Endothelial cell of umbilical vein (primary cell): ENCODE results near the gene ERBB3. TPM values are rescaled to one million over a fixed set of nuclear protein-coding genes. Genes with fewer than 3 reads are reported as not detected.
A peak's percentile ranks its signal among the peaks of the same experiment; 100 is the strongest.

Experiments used
- BruUV-seq: library from RNA; stranded (reverse); fragments of 400-500 nt; replicated peaks from 2 replicates; lab custom pipeline; 2021; lab: Mats Ljungman, UMichigan
- CTCF ChIA-PET: fragments of 300-600, 350-600 bp; sonication (Branson Sonifier 250); formaldehyde crosslinking; loops from one replicate; lab custom pipeline; 2021; ENCODE audit warnings: antibody characterized with exemption, inconsistent platforms; lab: Charles Lee
- POLR2A ChIA-PET: fragments of 300-600, 350-600 bp; sonication (Branson Sonifier 250); formaldehyde crosslinking; loops from one replicate; lab custom pipeline; 2021; ENCODE audit warnings: antibody characterized with exemption, inconsistent platforms; lab: Charles Lee
- DNase-seq: peaks from one replicate; pipeline ENCODE4 v3.0.0-alpha.2; 2011; ENCODE audit warnings: low read depth, low spot score
- FAIRE-seq: peaks from 2 replicates; lab custom pipeline; 2011; peaks lifted over from hg19 to GRCh38; lab: Jason Lieb, UNC
- H2AFZ ChIP-seq: 2 replicates; pipeline ENCODE4 v1.6.0; 2012; ENCODE audit warnings: low read depth, low read length, control low read depth, inconsistent platforms
- H3K27ac ChIP-seq: 2 replicates; pipeline ENCODE4 v1.5.1; 2011; ENCODE audit warnings: low read depth, mild to moderate bottlenecking, control low read depth, low read length, moderate library complexity; ENCODE audit not compliant: insufficient read depth
- H3K27me3 ChIP-seq, 2 experiments: 2 replicates each; pipeline versions ENCODE4 v1.6.0 to v1.6.1; 2011; ENCODE audit warnings: low read length in 2 of 2, mixed read lengths in 1 of 2; ENCODE audit not compliant: control insufficient read depth in 2 of 2, insufficient read depth in 2 of 2
- H3K36me3 ChIP-seq, 2 experiments: 2 replicates in 1 of 2; 3 replicates in 1 of 2; pipeline ENCODE4 v1.5.1; 2011; ENCODE audit warnings: low read length in 2 of 2, mild to moderate bottlenecking in 1 of 2, moderate library complexity in 1 of 2; ENCODE audit not compliant: control insufficient read depth in 2 of 2, insufficient read depth in 2 of 2; ENCODE audit errors: extremely low read depth in 1 of 2
- H3K4me1 ChIP-seq: 3 replicates; pipeline ENCODE4 v1.5.1; 2011; ENCODE audit warnings: mild to moderate bottlenecking, low read length; ENCODE audit not compliant: control insufficient read depth, insufficient read depth; ENCODE audit errors: extremely low read depth
- H3K4me2 ChIP-seq: 2 replicates; pipeline ENCODE4 v1.6.1; 2011; ENCODE audit warnings: low read length, control low read depth, mixed read lengths; ENCODE audit not compliant: insufficient read depth
- H3K4me3 ChIP-seq, 3 experiments: fragments of 200-600 bp in 1 of 3; sonication (generic), shearing (Covaris generic) in 1 of 3; replicated peaks in 1 of 3; 2 replicates each; pipeline ENCODE4 v1.5.1; 2011 to 2016; ENCODE audit warnings: control low read depth in 3 of 3, low read length in 3 of 3, mild to moderate bottlenecking in 2 of 3, inconsistent platforms in 1 of 3, low read depth in 1 of 3, moderate library complexity in 1 of 3; ENCODE audit not compliant: insufficient read depth in 1 of 3
- H3K79me2 ChIP-seq: 2 replicates; pipeline ENCODE4 v1.6.0; 2012; ENCODE audit warnings: low read length, inconsistent platforms; ENCODE audit not compliant: control insufficient read depth, insufficient read depth
- H3K9ac ChIP-seq: replicated peaks from 2 replicates; pipeline ENCODE3; 2011; ENCODE audit warnings: low read length, control low read depth; ENCODE audit not compliant: insufficient read depth; ENCODE audit errors: extremely low read depth
- H3K9me1 ChIP-seq: replicated peaks from 3 replicates; pipeline ENCODE4 v1.6.0; 2011; ENCODE audit warnings: mild to moderate bottlenecking, low read length; ENCODE audit not compliant: control insufficient read depth, insufficient read depth; ENCODE audit errors: extremely low read depth
- H3K9me3 ChIP-seq: replicated peaks from 2 replicates; pipeline ENCODE4 v1.5.1; 2012; ENCODE audit warnings: low read length, inconsistent platforms; ENCODE audit not compliant: control insufficient read depth, insufficient read depth
- H4K20me1 ChIP-seq: replicated peaks from 2 replicates; pipeline ENCODE3; 2011; ENCODE audit warnings: mild to moderate bottlenecking, low read length; ENCODE audit not compliant: control insufficient read depth, insufficient read depth; ENCODE audit errors: extremely low read depth
- CTCF ChIP-seq, 2 donors: IDR thresholded peaks; 1 replicate in 1 of 2; 2 replicates in 1 of 2; pipeline ENCODE4 v1.5.1; 2011; ENCODE audit warnings: low read length in 2 of 2, mild to moderate bottlenecking in 2 of 2, moderate library complexity in 2 of 2, control low read depth in 1 of 2, inconsistent platforms in 1 of 2, low read depth in 1 of 2; ENCODE audit not compliant: insufficient read depth in 1 of 2; ENCODE audit errors: extremely low read depth in 1 of 2
- EZH2 ChIP-seq: IDR thresholded peaks from 2 replicates; pipeline ENCODE4 v1.6.1; 2012; ENCODE audit warnings: borderline replicate concordance, low read depth, mild to moderate bottlenecking, moderate library complexity, low read length, inconsistent platforms; ENCODE audit not compliant: severe bottlenecking
- FOS ChIP-seq: IDR thresholded peaks from 2 replicates; pipeline ENCODE4 v1.6.1; 2011; ENCODE audit warnings: mild to moderate bottlenecking, low read length, moderate library complexity, borderline replicate concordance; ENCODE audit not compliant: insufficient read depth
- GATA2 ChIP-seq: IDR thresholded peaks from 2 replicates; pipeline ENCODE4 v1.7.0; 2011; ENCODE audit warnings: low read depth, mild to moderate bottlenecking, moderate library complexity, mixed read lengths, low read length; ENCODE audit not compliant: insufficient read length, insufficient read depth
- JUN ChIP-seq: IDR thresholded peaks from 2 replicates; pipeline ENCODE4 v1.6.1; 2011; ENCODE audit warnings: borderline replicate concordance, low read depth; ENCODE audit not compliant: insufficient read length, insufficient read depth
- MAX ChIP-seq: IDR thresholded peaks from 2 replicates; pipeline ENCODE4 v1.6.1; 2011; ENCODE audit not compliant: insufficient read depth, insufficient read length
- MYC ChIP-seq: IDR thresholded peaks from one replicate; pipeline ENCODE4 v1.6.1; 2011; ENCODE audit warnings: mild to moderate bottlenecking, low read depth, low read length
- POLR2A ChIP-seq: IDR thresholded peaks from 2 replicates; pipeline ENCODE4 v1.6.1; 2012; ENCODE audit warnings: low read depth, mild to moderate bottlenecking, control low read depth, low read length
- POLR2AphosphoS5 ChIP-seq: IDR thresholded peaks from 2 replicates; pipeline ENCODE4 v1.6.1; 2012; ENCODE audit warnings: low read depth, mild to moderate bottlenecking, control low read depth, low read length, moderate library complexity; ENCODE audit not compliant: insufficient read depth
- dilution Hi-C: fragments of 300-500 bp; cut with MboI; formaldehyde crosslinking; loops from one replicate; pipeline ENCODE4 v1.15.0; 2019; ENCODE audit warnings: low sequenced_read_pairs; ENCODE audit not compliant: extremely low pct_ligation_motif_present
- intact Hi-C: fragments of 100-400 bp; cut with micrococcal nuclease; formaldehyde crosslinking; loops from one replicate; pipeline ENCODE4 v1.10.0; 2022
- polyA plus RNA-seq, 4 experiments: library from polyadenylated mRNA; depleted of rRNA in 3 of 4; stranded (reverse) in 3 of 4; unstranded in 1 of 4; fragments of >200 nt; gene quantifications; 2 replicates each; pipeline versions ENCODE4 v1.2.1 to v1.2.3, GENCODE V29; 2011 to 2012; ENCODE audit warnings: missing spikeins in 1 of 4
- total RNA-seq: library from RNA; stranded (reverse); gene quantifications from 2 replicates; pipeline ENCODE4 v1.2.3, GENCODE V29; 2021

ERBB3 gene
- total and polyA plus RNA-seq, 2 donors (not counting 3 experiments of a cell fraction or from before 2014, with no cell fraction given), result 0.11 to 1.5 TPM

GRCh38 chr12:56124133-56124532 is 44.2 kb downstream of the ERBB3 start:
- intact Hi-C loops (no loop called here), dilution Hi-C loops (no loop called here)
- BruUV-seq, result no TSS peak
- H3K9me1 ChIP-seq, result no peaks in the 10 kb centered on the region
- ChIA-PET POLR2A (no interaction called here), CTCF (interaction anchor here (1.2 to 11.9 kb wide), 2 partner anchors 23 to 65 kb away, joined by 3 to 236 read pairs; partner anchors contain the start of gene SMARCC2)
- H3K79me2 ChIP-seq, result peaks cover 16% of the 10 kb centered on the region
- H4K20me1 ChIP-seq, result no peaks in the 10 kb centered on the region
- FAIRE-seq, result peak; percentile 26
- no peak overlapping the region for H3K4me2 ChIP-seq
- peaks cover 35% of the 10 kb centered on the region for H3K4me1 ChIP-seq
- no peak overlapping the region for H3K27ac ChIP-seq
- no peak for DNase-seq
- no peaks in the 10 kb centered on the region for H3K27me3 ChIP-seq
- no peak overlapping the region for H3K4me3 ChIP-seq
- H3K9me3 ChIP-seq, result no peaks in the 10 kb centered on the region
- H3K9ac ChIP-seq, result no peak overlapping the region
- H2AFZ ChIP-seq, result no peak overlapping the region
- H3K36me3 ChIP-seq, result peaks cover 0 to 13% of the 10 kb centered on the region in 2 experiments
- TF ChIP-seq POLR2A (no peak), CTCF (IDR thresholded peaks at IDR 0.05; ENCODE audit: extremely low read depth in 1 of 2, insufficient read depth in 1 of 2, low read depth in 1 of 2, low read length in 2 of 2) (no peak), MYC (no peak), EZH2 (no peak), JUN (no peak), POLR2AphosphoS5 (no peak), FOS (no peak), MAX (no peak), GATA2 (no peak)
